ENCODE data around the gene NUP214. TPM values are rescaled to one million over a fixed set of nuclear protein-coding genes. Genes with fewer than 3 reads are reported as not detected.

Gene NUP214
- total and polyA plus RNA-seq, 2 of the 4 experiments (the other 2 are of a cell fraction) = 7.9 to 13.4 TPM

DNA sequence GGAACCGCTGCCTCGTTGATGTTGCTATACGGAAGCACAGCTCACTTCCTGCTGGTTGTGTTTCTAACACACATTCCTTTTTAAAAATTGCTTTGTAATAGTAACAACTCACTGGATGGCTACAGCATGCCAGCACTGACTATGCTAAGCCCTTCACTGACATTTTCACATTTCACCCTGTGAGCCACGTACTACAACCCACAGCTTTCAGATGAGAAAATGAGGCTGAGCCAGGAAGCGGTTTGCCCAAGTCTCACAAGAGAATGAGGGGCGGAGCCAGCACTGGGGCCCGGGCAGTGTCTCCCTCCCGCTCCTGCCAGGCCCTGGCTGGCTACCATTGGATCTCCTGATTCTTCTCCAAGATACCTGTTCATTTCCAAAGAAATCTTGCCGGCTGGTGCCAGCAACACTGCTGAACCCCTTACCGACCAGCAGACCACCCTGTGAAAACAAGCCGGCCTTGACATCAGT, 112.6 kb downstream of the NUP214 start:
- Histone ChIP-seq H3K4me3 (ENCODE audit: insufficient read depth, low read depth, low read length) (no peak overlapping the region), H3K9me1 (ENCODE audit: insufficient read depth, low read length) (peaks cover 2% of the 10 kb centered on the region; the same call in 1 of the 2 replicates), H3K9me3 (ENCODE audit: control insufficient read depth, insufficient read depth, low read length) (no peaks in the 10 kb centered on the region), H2BK5ac (ENCODE audit: low read depth, low read length, poor library complexity, severe bottlenecking) (peak overlapping the region; percentile 36), H2AFZ (replicated peaks; ENCODE audit: low read length, poor library complexity) (peak overlapping the region; percentile 75), H2AK5ac (ENCODE audit: low read depth, low read length) (peak overlapping the region; percentile 82), H3K4ac (ENCODE audit: low read depth, low read length) (peak overlapping the region; percentile 61), H3K56ac (ENCODE audit: extremely low read depth, insufficient read depth, low read length) (no peak overlapping the region), H3K9ac (ENCODE audit: low read depth, low read length) (no peak overlapping the region), H3K4me2 (ENCODE audit: low read depth, low read length) (peak overlapping the region; percentile 17; the same call in 1 of the 2 replicates), H3K4me1 (ENCODE audit: control insufficient read depth, insufficient read depth, low read length) (peaks cover 7% of the 10 kb centered on the region), H2BK20ac (ENCODE audit: low read depth, low read length) (peak overlapping the region; percentile 47; the same call in 1 of the 2 replicates), H3K36me3 (ENCODE audit: control insufficient read depth, insufficient read depth, low read length) (peaks cover 24% of the 10 kb centered on the region), H3K27me3 (ENCODE audit: control insufficient read depth, insufficient read depth, low read length) (no peaks in the 10 kb centered on the region), H2BK15ac (ENCODE audit: low read depth, low read length) (peak overlapping the region; percentile 37; the same call in 1 of the 3 replicates), H4K5ac (ENCODE audit: low read depth, low read length) (peak overlapping the region; percentile 28; the same call in 1 of the 2 replicates), H3K14ac (replicated peaks; ENCODE audit: low read depth, low read length) (peak overlapping the region; percentile 79), H4K20me1 (ENCODE audit: insufficient read depth, low read length) (no peaks in the 10 kb centered on the region), H2AK9ac (replicated peaks; ENCODE audit: low read depth, low read length, poor library complexity) (peak overlapping the region; percentile 76), H3K27ac (ENCODE audit: insufficient read depth, low read length) (peak overlapping the region; percentile 26; the same call in 1 of the 2 replicates), H3K18ac (ENCODE audit: low read depth, low read length) (peak overlapping the region; percentile 40; the same call in 1 of the 2 replicates), H3K23ac (ENCODE audit: low read depth, low read length) (peak overlapping the region; percentile 48; the same call in 1 of the 2 replicates), H4K8ac (ENCODE audit: low read depth in 2 of 2, low read length in 2 of 2) (peak overlapping the region; percentile 75 to 89), H2BK120ac (ENCODE audit: low read depth, low read length) (peak overlapping the region; percentile 62), H3K79me1 (ENCODE audit: low read depth in 1 of 2, low read length in 2 of 2) (no peaks in the 10 kb centered on the region), H4K91ac (ENCODE audit: insufficient read depth, low read depth, low read length) (peak overlapping the region; percentile 58)
- no peak for TF ChIP-seq MXI1 (IDR thresholded peaks at IDR 0.05; ENCODE audit: borderline replicate concordance, low read depth, low read length)
- no peak for TF ChIP-seq POLR2A (IDR thresholded peaks at IDR 0.05; ENCODE audit: low read depth, low read length)
- TF ChIP-seq MAFK (IDR thresholded peaks at IDR 0.05; ENCODE audit: low read depth, low read length) = no peak
- no peak for TF ChIP-seq RFX5 (IDR thresholded peaks at IDR 0.05; ENCODE audit: low read depth, low read length)
- peak; percentile 60 for TF ChIP-seq NFE2L2 (IDR thresholded peaks at IDR 0.05; ENCODE audit: low read depth, low read length)
- TF ChIP-seq RAD21 (IDR thresholded peaks at IDR 0.05; ENCODE audit: low read length) = no peak
- TF ChIP-seq CHD1 (IDR thresholded peaks at IDR 0.05; ENCODE audit: low read depth, low read length) = no peak
- dilution Hi-C loops (cut with HindIII; ENCODE audit: low sequenced_read_pairs, unreplicated experiment) = no loop called here
- in situ Hi-C loops (cut with MboI; ENCODE audit: low sequenced_read_pairs) = no loop called here
- peak; percentile 88 for DNase-seq
- intact Hi-C loops (cut with micrococcal nuclease) = no loop called here
- peak; percentile 95 for ATAC-seq (ENCODE audit: low read depth)
- ChIA-PET POLR2A (ENCODE audit: unreplicated experiment) (interaction anchor here (0.9 kb wide), 1 partner anchor 12 kb away, joined by 22 read pairs; no protein-coding TSS in a partner anchor), CTCF (no interaction called here)
- WGBS, 2 experiments (ENCODE audit: extremely low coverage in 2 of 2, insufficient read length in 1 of 2) = 39% methylated on average over 5 of the region's 11 CpGs; no CpG with 5 or more reads in 1 of the 2 experiments
- BruUV-seq (replicated peaks) = no TSS peak
